Measurements from ENCODE around the gene GALR2.

GALR2 gene

GRCh38 chr17:76123191-76123499, 48.6 kb downstream of the GALR2 start:
- no peak overlapping the region for H3K27ac ChIP-seq
- POLR2A ChIA-PET (ENCODE audit: low non-redundant PET): no interaction called here
- CTCF ChIA-PET: interaction anchor here (2.5 to 5.1 kb wide), 2 partner anchors 58 to 156 kb away, joined by 23 to 60 read pairs; no protein-coding TSS in a partner anchor
- TF ChIP-seq, protein P1, sequence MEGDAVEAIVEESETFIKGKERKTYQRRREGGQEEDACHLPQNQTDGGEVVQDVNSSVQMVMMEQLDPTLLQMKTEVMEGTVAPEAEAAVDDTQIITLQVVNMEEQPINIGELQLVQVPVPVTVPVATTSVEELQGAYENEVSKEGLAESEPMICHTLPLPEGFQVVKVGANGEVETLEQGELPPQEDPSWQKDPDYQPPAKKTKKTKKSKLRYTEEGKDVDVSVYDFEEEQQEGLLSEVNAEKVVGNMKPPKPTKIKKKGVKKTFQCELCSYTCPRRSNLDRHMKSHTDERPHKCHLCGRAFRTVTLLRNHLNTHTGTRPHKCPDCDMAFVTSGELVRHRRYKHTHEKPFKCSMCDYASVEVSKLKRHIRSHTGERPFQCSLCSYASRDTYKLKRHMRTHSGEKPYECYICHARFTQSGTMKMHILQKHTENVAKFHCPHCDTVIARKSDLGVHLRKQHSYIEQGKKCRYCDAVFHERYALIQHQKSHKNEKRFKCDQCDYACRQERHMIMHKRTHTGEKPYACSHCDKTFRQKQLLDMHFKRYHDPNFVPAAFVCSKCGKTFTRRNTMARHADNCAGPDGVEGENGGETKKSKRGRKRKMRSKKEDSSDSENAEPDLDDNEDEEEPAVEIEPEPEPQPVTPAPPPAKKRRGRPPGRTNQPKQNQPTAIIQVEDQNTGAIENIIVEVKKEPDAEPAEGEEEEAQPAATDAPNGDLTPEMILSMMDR (conservative IDR thresholded peaks at IDR 0.05; ENCODE audit: low read depth): no peak
- no peak for DNase-seq (ENCODE audit: low spot score)

DNA sequence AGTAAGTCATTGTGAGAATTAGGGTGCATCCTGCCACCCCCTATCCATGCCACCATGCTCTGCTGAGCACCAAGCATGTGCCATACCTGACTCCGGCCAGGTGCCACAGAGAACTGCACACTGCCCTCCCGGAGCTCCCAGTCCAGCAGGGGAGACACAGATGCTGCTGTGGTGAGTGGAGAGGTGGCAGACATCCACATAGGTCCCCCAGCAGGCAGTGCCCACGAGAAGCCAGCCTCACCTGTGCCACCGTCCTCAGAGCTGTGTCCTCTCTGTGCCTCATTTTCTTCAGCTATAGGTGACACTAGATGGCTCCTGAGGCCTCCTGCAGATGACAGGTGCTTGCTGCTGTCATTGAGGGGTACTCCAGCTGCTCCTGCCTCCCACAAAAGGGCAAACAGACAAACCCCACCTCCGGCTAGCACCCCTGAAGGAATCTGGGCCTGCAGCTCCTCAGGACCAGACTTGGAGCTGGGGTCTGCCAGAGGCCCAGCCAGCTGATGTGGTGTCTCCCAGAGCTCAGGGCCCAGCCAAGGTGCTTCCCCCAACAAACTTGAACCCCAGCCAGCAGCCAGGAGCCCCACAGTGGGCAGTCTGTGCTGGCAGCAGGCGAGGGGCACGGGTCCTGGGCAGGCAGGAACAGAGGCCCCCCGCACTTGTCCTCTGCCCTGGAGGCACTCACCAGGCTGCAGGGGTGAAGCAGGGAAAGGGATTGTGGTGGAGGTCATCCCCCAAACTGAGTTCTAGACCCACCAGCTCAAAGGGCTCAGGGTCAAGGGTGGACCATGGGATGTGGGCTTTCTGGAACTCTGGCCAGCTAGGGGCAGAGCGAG, 49.4 kb downstream of the GALR2 start:
- POLR2A ChIA-PET (ENCODE audit: low non-redundant PET): no interaction called here
- no peak overlapping the region for H3K27ac ChIP-seq
- TF ChIP-seq, protein P1 (conservative IDR thresholded peaks at IDR 0.05; ENCODE audit: low read depth): no peak
- CTCF ChIA-PET: interaction anchor here (0.5 to 5.1 kb wide), 3 partner anchors 57 to 155 kb away, joined by 3 to 60 read pairs (median 4); no protein-coding TSS in a partner anchor
- no peak for DNase-seq (ENCODE audit: low spot score)

- ChIA-PET POLR2A (ENCODE audit: low non-redundant PET) (no interaction called here), CTCF (interaction anchor here (0.5 to 5.1 kb wide), 3 partner anchors 56 to 154 kb away, joined by 3 to 60 read pairs (median 4); no protein-coding TSS in a partner anchor)
- no peak for DNase-seq (ENCODE audit: low spot score)
- TF ChIP-seq, protein P1 (conservative IDR thresholded peaks at IDR 0.05; ENCODE audit: low read depth): no peak
- H3K27ac ChIP-seq: no peak overlapping the region
These were observed 50.2 kb downstream of the GALR2 start for GRCh38 chr17:76124582-76125390.

DNA sequence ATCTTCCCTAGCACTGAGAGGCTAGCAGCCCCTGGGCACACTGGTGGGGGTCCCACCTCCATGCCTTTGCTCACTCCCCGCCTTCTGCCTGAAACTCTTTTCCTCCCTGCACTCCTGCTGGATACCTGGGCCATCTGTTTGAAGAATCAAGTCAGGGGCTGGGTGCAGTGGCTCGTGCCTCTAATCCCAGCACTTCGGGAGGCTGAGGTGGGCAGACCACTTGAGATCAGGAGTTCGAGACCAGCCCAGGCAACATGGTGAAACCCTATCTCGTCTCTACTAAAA, 50.8 kb downstream of the GALR2 start:
- TF ChIP-seq, protein P1 (conservative IDR thresholded peaks at IDR 0.05; ENCODE audit: low read depth): no peak
- H3K27ac ChIP-seq: no peak overlapping the region
- POLR2A ChIA-PET (ENCODE audit: low non-redundant PET): no interaction called here
- DNase-seq (ENCODE audit: low spot score): no peak
- CTCF ChIA-PET: interaction anchor here (0.7 to 1.2 kb wide), 2 partner anchors 57 to 59 kb away, joined by 3 read pairs; no protein-coding TSS in a partner anchor

DNA sequence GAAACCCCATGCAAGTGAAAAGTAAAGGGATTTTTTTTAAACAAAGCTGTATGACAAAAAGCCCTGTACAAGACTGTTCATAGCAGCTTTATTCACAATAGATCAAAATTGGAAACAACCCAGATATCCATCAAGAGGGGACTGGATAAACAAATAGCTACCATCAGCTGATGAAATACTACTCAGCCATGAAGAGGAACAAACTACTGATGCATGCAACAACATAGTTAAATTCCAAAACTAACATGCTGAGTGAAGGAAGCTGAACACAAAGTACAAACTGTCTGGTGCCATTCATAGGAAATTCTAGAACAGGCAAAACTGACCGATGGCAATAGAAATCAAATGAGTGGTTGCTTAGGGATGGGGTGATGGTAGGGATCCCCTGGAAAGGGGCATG, 51.3 kb downstream of the GALR2 start:
- TF ChIP-seq, protein P1 (conservative IDR thresholded peaks at IDR 0.05; ENCODE audit: low read depth): no peak
- ChIA-PET CTCF (interaction anchor here (0.7 to 1.2 kb wide), 3 partner anchors 56 to 154 kb away, joined by 3 read pairs; no protein-coding TSS in a partner anchor), POLR2A (ENCODE audit: low non-redundant PET) (no interaction called here)
- DNase-seq (ENCODE audit: low spot score): no peak
- no peak overlapping the region for H3K27ac ChIP-seq
